NCI-H146 treated with DMSO at 0.1 percent for 48 hours (cell line): ENCODE results near the gene CUL2.
"Not testable (repeated sequence)": the region's sequence is repeated elsewhere in the genome, so short reads cannot be mapped to it uniquely, and the experiment has no call there.

Experiments
- DNase-seq: peaks from one replicate; lab custom pipeline; 2025; ENCODE audit not compliant: unreplicated experiment; lab: John Stamatoyannopoulos, UW

Gene CUL2

DNA sequence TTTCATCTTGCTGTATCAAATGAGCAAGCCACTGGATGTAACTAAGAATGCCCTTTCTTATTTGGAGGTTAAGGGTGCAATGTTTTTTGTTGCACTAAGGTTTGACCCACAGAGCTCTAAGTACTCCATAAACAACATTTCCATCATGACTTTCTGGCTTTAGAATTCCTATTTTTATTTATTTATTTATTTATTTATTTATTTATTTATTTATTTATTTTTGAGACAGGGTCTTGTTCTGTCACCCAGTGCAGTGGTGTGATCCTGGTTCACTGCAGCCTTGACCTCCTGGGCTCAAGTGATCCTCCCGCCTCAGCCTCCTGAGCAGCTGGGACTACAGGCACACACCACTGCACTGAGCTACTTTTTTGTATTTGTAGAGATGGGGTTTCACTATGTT lies 9.9 kb downstream of the CUL2 start:
- not testable (repeated sequence) for DNase-seq

DNA sequence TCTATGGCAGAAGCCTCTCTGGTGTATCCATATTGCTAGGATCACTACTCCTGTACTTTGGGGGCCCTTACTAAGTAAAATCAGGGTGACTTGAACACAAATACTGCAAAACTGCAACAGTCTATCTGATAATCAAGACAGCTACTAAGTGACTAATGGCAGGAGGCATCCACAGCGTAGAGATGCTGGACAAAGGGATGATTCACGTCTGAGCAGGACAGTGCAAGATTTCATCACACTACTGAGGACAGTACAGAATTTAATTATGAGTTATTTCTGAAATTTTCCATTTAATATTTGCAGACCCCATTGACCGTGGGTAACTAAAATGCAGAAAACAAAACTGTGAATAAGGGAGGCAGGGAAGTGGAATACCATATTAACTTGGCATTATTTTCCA lies 10.4 kb downstream of the CUL2 start:
- no peak for DNase-seq

DNA sequence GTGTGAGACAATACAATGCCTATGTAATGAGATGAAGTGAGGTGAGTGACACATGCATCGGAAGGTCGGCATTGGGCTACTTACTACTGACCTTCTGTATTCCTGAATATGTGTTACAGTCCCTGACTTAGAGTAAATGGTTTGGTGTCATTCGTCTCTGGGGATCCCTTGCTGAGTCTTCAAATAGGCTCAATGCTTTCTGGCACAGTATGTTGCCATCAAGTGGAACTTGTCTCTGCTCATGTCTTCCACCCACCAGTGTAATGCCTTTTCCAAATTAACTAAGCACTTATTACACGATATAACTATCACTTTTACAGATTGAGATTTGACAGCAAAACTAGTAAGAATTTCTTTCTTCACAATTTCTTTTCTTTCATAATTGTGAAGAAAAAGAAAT lies 10.9 kb downstream of the CUL2 start:
- DNase-seq: no peak

DNA sequence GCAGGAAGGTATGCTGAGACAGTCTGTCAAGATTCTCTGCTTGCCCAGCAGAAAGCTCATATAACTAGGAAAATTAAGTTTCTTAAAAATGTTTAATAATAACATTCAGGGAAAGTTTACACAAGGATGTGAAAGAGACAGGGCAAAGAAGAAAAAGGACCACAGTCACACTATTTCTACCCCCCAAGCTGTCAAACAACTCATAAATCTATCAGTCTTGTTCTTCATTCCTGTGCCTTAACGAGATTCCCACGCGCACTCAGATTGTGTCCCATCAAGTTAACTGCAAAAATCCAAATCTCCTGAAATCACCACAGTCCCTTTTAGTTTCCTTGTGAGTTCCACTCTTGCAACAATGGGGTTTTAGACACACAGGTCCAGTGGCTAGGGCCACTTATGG lies 14.9 kb downstream of the CUL2 start:
- DNase-seq: no peak

DNA sequence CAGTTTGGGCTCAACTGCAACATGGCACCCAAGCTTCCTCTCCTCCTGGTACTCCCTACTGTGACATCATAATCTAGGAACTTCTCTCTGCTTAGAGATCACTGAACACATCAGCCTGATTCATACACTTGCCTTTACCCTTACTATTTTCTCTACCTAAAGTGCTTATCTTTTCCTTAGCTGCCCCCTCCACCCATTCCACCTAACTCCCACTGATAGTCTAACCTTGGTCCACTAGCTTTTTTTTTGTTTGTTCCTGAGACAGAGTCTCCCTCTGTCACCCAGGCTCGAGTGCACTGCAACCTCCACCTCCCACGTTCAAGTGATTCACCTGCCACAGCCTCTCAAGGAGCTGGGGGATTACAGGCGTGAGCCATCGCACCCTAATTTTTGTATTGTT lies 15.9 kb downstream of the CUL2 start:
- no peak for DNase-seq

DNA sequence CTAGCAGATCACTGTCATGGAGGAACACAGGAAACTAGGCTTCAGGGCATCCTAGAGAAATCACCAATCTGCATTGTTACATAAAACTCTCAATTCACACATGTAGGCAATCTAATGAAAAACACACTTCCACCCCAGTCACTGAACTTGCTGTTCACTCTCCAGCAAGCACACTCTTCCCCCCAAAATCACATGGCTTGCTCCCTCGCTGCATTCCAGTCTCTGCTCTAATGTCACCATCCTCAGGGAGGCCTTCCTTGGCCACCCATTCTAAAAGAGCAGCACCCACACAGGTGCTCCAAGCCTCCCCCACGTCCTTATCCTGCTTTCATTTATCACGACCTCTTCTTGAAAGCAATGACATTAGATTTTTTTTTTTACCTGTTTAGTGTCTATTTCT lies 19.6 kb downstream of the CUL2 start:
- no peak for DNase-seq

DNA sequence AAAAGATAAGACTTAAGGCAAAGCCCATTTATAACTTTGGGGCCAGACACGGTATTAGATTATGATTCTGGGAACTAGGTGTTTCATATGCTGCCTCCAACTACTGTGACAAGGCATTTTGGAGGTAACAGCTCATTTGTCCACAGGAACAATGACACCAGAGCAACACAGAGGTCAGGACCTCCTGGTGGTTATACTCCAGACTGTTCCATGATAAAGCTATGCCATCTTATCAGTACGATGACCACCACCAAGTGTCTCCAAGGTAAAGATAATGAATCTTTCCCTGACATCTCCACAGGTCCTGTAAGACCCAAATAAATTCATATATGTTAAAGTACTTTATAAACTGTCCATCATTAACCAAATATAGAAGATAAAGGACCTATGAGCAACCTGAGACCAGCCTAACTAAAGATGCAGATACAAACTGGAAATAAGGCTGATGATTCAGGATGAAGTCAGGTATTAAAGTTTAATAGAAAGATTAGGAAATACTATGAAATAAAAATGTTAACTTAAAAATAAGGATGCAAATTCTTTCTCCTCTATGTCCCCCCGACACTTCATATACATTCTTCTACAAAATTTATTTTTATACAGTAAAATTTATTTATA lies 26.2 kb downstream of the CUL2 start:
- no peak for DNase-seq

DNA sequence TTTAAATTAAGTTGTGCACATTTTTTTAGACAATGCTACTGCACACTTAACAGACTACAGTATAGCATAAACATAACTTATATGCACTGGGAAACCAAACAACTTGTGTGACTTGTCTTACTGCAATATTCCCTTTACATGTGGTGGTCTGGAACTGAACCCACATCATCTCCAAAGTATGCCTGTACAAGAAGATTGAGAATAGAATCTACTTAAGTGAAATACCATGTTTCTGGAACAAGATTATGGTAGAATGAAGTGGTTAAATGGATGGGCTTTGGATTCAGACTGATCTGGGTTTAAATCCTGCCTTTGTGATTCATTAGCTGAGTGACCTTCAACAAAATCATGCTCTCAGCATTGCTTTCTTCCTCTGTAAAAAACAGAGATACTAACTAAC lies 30.7 kb downstream of the CUL2 start:
- no peak for DNase-seq

DNA sequence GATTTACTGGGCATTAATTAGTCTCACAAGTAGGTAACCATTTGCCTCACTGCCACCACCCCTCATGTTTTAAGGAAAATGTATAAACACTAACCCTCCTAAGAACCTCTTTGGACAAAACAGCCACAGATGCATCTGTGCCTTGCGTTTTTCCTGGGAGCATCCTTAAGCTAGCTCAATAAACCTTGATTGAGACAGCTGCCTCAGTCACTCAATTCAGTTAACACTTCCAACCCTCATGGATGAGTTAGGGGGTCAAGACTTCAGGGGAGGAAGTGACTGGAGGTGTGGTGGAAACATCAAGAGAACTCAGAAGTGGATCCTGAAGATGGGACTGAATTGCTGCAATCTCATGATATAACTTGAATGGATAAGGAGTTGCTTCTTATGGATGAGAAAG lies 31.5 kb downstream of the CUL2 start:
- DNase-seq: no peak

DNA sequence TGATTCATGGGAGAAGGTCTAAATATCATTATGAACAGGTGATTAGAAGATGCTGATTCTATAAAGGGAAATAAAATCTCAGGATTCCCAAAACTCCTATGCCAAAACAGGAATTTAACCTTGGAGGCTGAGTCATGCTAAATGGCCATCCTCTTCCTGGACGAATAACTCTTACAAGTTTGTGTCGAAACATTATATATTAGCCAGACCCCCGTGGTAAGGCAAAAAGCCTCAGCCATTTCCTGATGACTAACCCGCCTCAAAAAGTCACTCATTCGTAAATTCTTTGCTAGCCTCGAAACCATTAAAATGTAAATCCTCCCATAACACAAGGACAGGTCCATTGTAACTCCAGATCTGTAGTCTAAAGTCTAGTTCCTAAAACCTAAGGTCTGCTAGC lies 32.0 kb downstream of the CUL2 start:
- DNase-seq: no peak

DNA sequence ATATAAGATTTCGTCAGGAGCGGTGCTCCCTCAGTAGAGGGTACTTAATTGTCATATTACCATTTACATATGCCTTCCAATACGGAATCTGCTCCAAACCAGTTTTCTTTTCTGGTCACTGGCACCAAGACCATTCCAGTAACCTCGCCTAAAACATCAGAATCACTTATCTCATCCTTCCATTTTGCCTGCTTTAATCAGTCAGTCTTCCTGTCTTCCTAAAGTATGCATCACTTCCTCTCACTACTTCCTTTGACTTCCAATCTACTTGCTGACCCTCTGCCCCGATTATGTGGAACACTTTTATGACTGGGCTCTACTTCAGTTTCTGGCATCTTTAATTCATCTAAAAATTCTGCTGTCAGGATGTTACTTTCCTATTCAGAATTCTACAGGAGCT lies 33.5 kb downstream of the CUL2 start:
- no peak for DNase-seq

DNA sequence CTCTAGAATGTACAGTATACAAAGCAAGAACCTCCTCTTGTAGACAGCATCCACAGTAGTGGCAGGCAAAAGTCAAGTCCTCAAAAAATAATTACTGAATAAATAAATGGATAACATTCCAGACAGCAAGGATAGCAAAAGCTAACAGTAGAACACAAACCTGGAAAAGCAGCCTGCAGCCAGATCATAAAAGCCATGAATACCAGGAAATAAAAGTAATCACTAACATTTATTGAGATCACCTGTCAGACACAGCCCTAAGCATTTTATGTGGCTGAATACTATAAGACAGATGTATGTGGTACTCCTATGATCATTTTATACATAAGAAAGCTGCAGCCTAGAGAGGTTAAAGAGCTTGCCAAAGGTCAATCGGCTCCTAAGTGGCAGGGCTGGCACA lies 34.0 kb downstream of the CUL2 start:
- no peak for DNase-seq

DNA sequence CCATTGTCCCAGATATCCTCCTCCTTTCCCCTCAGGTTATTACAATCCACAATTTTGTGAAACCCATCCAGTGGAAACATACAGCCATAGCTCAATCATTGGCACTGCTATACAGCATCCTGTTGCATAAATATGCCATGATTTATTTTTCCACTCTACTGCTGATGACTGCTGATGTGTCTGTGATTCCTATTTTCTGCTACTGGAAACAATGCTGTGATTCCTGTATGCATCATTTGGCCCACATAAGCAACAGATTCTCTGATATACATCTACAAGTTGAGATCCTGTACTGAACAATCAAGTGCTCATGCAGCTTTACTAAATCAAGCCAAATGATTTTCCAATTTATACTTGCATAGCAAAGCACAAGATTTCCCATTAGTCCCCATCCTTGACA lies 39.6 kb downstream of the CUL2 start:
- no peak for DNase-seq

DNA sequence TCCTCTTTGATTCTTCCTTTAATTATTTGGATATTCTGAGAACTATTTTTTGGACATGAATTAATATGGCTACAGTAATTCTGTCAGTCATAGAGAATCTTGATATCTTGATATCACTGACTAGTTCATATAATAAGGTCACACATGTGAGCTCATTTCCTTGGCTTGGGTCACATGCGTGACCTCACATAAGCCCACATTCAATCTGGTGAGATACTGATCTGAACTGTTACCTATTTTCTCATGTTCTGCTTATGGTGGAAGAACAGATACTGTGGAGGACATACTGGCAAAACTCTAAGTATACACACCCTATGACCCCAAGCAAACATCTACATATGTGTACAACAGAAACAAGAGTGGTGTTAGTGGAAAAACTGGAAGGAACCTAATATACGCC lies 44.1 kb downstream of the CUL2 start:
- no peak for DNase-seq

DNA sequence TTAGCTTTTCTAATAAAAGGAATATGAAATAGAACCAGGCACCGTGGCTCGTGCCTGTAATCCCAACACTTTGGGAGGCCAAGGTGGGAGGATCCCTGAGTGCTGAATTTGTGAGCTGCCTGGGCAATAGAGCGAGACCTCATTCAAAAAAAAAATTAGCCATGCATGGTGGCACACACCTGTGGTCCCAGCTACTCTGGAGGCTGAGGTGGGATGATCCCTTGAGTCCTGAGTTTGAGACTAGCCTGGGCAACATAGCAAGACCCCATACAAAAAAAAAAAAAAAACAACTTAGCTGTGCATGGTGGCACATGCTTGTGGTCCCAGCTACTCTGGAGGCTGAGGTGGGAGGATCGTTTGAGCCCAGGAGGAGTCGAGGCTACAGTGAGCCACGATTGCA lies 44.9 kb downstream of the CUL2 start:
- DNase-seq: not testable (repeated sequence)

DNA sequence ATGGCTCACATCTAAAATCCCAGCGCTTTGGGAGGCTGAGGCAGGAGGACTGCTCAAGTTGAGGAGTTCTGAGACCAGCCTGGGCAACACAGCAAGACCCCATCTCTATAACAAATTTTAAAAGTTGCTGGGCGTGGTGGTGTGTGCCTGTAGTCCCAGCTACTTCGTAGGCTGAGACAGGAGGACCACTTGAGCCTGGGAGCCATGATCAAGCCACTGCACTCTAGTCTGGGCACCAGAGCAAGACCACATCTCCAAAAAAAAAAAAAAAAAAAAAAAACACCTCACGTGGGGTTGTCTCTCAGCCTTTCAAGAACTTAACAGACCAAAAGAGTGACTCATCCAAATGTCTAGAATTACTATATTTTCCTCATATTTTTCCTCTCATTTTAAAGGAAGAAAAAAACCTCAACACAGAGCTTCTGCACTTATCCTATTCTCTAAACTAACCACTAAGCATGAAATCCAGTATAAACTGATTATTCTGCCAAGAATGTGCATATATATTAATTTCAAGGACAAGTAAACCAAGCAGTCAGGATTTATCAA lies 46.3 kb downstream of the CUL2 start:
- no peak for DNase-seq

DNA sequence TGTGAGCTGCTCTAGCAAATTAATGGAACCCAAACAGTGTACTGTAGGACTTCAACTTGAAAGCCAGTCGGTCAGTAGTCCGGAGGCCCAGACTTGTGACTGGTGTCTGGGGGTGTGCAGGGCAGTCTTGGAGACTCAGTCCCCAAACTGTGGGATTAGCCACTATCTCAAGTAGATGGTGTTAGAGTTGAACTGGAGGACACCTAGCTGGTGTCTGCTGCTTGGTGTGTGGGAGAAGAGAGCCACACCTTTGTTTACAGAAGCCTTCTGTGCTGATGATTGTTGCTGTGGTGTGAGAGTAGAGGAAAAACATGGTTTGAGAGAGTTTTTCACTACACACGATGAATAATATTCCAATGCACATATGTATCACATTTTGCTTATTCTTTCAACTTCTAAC lies 47.4 kb downstream of the CUL2 start:
- no peak for DNase-seq

DNA sequence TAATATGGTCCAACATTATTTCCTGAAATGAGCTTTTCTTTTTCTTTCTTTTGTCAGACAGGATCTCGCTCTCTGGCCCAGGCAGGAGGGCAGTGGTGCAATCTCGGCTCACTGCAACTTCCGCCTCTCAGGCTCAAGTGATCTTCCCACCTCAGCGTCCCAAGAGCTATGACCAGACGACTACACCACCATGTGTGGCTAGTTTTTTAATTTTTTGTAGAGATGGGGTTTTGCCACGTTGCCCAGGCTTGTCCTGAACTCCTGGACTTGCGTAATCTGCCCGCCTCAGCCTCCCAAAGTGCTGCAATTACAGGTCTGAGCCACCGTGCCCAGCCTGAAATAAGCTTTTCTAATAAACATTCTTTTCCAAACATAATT lies 48.6 kb downstream of the CUL2 start:
- no peak for DNase-seq

DNA sequence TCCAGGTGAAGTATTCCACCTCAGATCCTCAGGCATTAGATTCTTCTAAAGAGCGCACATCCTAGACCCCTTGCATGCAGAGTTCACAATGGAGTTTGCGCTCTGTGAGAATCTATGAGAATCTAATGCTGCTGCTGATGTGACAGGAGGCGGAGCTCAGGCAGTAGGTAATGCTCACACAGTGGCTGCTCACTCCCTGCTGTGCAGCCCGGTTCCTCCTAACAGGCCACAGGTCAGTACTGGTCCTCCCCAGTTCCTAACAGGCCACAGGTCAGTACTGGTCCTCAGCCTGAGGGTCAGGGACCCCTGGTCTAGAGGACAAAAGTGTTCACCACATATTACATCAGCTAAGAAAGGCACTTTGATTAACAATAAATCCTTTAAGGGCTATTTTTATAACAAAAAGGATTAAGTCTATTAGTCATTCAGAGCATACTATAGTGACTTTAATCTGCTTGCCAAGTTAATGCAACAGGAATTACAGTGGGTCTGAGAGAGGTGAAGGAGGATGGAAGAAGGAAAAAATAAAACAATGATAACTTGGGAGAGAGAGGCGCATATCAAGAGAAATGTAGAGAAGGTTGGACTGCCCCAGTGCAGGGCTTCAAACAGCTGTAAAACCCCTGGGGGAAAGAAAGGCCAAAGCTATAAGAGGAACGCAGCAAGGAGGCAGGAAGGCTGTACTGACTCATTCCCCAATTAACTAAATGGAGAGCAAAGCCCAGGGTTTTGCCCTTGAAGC lies 49.2 kb downstream of the CUL2 start:
- DNase-seq: no peak

DNA sequence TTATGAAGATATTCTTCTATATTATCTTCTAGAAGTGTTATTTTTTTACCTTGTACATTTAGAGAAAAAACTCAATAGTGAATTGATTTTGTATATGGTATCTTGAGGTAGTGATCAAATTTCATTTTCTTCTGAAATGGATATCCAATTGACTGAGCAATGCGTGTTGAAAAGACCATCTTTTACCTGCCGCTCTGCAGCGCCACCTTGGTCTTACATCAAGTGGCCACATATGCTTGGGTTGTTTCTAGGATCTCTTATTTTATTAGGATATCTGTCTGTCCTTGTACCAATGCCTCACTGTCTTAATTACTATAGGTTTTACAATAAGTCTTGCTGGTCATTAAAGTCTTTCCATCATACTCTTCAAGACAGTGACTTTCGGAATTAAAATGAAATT lies 53.0 kb downstream of the CUL2 start:
- no peak for DNase-seq

DNA sequence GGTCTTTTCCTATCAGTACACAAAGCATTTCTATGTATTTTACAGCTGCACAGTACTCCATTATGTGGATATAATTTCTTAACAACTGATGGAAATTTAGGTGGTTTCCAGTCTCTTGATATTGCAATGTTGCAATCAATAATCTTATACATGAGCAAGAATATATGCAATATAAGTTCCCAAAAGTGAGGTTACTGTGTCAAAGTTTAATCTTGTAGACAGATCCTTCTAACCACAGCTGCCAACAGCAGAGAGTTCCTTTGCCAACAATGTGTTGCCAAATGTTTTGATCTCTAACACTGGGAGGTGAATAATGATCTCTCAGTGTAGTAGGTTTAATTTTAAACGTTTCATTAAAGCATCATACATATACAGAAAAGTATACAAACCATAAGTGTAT lies 54.5 kb downstream of the CUL2 start:
- DNase-seq: no peak

DNA sequence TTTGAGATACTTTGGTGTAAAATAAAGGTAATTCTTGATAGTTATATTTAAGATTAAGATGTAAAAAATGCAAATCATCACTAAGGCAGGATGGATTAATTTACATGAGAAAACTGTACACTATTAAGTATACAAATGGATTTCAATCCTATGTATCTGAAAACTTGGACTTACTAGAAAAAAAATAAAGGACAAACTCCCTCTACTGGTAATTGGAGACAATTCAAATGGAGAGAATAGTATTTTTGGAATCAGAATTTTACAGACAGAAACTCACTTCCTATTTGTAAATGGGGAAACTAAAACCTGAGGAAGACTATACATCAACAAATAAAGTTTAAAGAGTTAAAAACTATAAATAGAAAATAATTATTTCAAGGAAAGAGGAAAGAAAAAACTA lies 62.6 kb downstream of the CUL2 start:
- no peak for DNase-seq

DNA sequence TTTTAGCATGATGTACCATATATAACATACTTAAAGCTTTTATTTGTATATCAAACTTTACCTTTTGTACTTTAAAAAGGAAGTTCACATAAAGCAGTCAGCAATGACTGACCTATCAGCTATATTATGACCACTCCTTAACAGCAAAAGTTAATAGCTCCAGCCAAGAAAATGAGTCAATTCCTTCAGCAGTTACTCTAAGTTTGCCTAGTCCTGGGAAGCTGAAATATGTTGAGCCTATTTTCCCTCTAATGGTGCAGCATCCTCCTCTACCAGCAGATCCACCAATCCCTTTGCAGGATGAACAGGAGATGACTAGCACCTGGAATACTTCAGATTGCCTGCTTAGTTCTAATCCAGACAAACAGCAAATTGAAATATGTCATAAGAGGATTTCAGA lies 64.2 kb downstream of the CUL2 start:
- DNase-seq: no peak
